Measurements from ENCODE around the gene TMEM158. TPM values are rescaled to one million over a fixed set of nuclear protein-coding genes. Genes with fewer than 3 reads are reported as not detected.

Gene TMEM158
- total and polyA plus RNA-seq, 2 donors = 1.7 to 11.2 TPM

- DNase-seq (ENCODE audit: extremely low spot score) = no peak
- Histone ChIP-seq H3K4me3 (ENCODE audit: low read depth, low read length) (no peak overlapping the region), H3K36me3 (ENCODE audit: insufficient read depth) (no peaks in the 10 kb centered on the region), H3K4me1 (ENCODE audit: insufficient read depth) (no peaks in the 10 kb centered on the region), H3K27ac (ENCODE audit: low read depth) (no peak overlapping the region)
- 56% methylated on average over 9 of the region's 9 CpGs for WGBS
Observed at GRCh38 chr3:45223889-45224727, 2.0 kb downstream of the TMEM158 start.

- no peak for DNase-seq (ENCODE audit: extremely low spot score)
- 98% methylated on average over 8 of the region's 8 CpGs for WGBS
- Histone ChIP-seq H3K36me3 (ENCODE audit: insufficient read depth) (no peaks in the 10 kb centered on the region), H3K27ac (ENCODE audit: low read depth) (no peak overlapping the region), H3K4me1 (ENCODE audit: insufficient read depth) (no peaks in the 10 kb centered on the region), H3K4me3 (ENCODE audit: low read depth, low read length) (no peak overlapping the region)
Observed at GRCh38 chr3:45219694-45220093, 6.4 kb downstream of the TMEM158 start.

GRCh38 chr3:45218578-45219390 is 7.3 kb downstream of the TMEM158 start:
- 57% methylated on average over 11 of the region's 11 CpGs for WGBS
- no peaks in the 10 kb centered on the region for H3K36me3 ChIP-seq (ENCODE audit: insufficient read depth)
- H3K4me1 ChIP-seq (ENCODE audit: insufficient read depth) = no peaks in the 10 kb centered on the region
- H3K27ac ChIP-seq (ENCODE audit: low read depth) = no peak overlapping the region
- no peak overlapping the region for H3K4me3 ChIP-seq (ENCODE audit: low read depth, low read length)
- DNase-seq (ENCODE audit: extremely low spot score) = no peak

GRCh38 chr3:45216021-45216609 is 10.0 kb downstream of the TMEM158 start:
- no peaks in the 10 kb centered on the region for H3K4me1 ChIP-seq (ENCODE audit: insufficient read depth)
- no peak overlapping the region for H3K27ac ChIP-seq (ENCODE audit: low read depth)
- no peak for DNase-seq (ENCODE audit: extremely low spot score)
- H3K36me3 ChIP-seq (ENCODE audit: insufficient read depth) = no peaks in the 10 kb centered on the region
- 62% methylated on average over 10 of the region's 10 CpGs for WGBS
- no peak overlapping the region for H3K4me3 ChIP-seq (ENCODE audit: low read depth, low read length)

- no peak for DNase-seq (ENCODE audit: extremely low spot score)
- WGBS = 73% methylated on average over 4 of the region's 4 CpGs
Observed at GRCh38 chr3:45215466-45215865, 10.6 kb downstream of the TMEM158 start.

GRCh38 chr3:45214061-45214680 is 11.9 kb downstream of the TMEM158 start:
- 84% methylated on average over 10 of the region's 10 CpGs for WGBS
- no peak overlapping the region for H3K4me3 ChIP-seq (ENCODE audit: low read depth, low read length)
- H3K36me3 ChIP-seq (ENCODE audit: insufficient read depth) = no peaks in the 10 kb centered on the region
- H3K27ac ChIP-seq (ENCODE audit: low read depth) = no peak overlapping the region
- H3K4me1 ChIP-seq (ENCODE audit: insufficient read depth) = no peaks in the 10 kb centered on the region
- DNase-seq (ENCODE audit: extremely low spot score) = no peak

More at GRCh38 chr3:45215466-45215865, 10.6 kb downstream of the TMEM158 start:
- Histone ChIP-seq H3K36me3 (ENCODE audit: insufficient read depth) (no peaks in the 10 kb centered on the region), H3K4me1 (ENCODE audit: insufficient read depth) (no peaks in the 10 kb centered on the region), H3K4me3 (ENCODE audit: low read depth, low read length) (no peak overlapping the region), H3K27ac (ENCODE audit: low read depth) (no peak overlapping the region)

GRCh38 chr3:45212095-45212468 is 14.0 kb downstream of the TMEM158 start:
- Histone ChIP-seq H3K27ac (ENCODE audit: low read depth) (peak overlapping the region; percentile 28), H3K4me1 (ENCODE audit: insufficient read depth) (no peaks in the 10 kb centered on the region), H3K36me3 (ENCODE audit: insufficient read depth) (no peaks in the 10 kb centered on the region), H3K4me3 (ENCODE audit: low read depth, low read length) (no peak overlapping the region)
- 72% methylated on average over 10 of the region's 10 CpGs for WGBS
- DNase-seq (ENCODE audit: extremely low spot score) = no peak

GRCh38 chr3:45211466-45212094 is 14.5 kb downstream of the TMEM158 start:
- DNase-seq (ENCODE audit: extremely low spot score) = no peak
- Histone ChIP-seq H3K36me3 (ENCODE audit: insufficient read depth) (no peaks in the 10 kb centered on the region), H3K27ac (ENCODE audit: low read depth) (no peak overlapping the region), H3K4me1 (ENCODE audit: insufficient read depth) (no peaks in the 10 kb centered on the region), H3K4me3 (ENCODE audit: low read depth, low read length) (no peak overlapping the region)
- 25% methylated on average over 11 of the region's 11 CpGs for whole genome bisulfite sequencing

GRCh38 chr3:45210308-45211041 is 15.6 kb downstream of the TMEM158 start:
- H3K36me3 ChIP-seq (ENCODE audit: insufficient read depth) = no peaks in the 10 kb centered on the region
- no peak overlapping the region for H3K27ac ChIP-seq (ENCODE audit: low read depth)
- no peak for DNase-seq (ENCODE audit: extremely low spot score)
- no peak overlapping the region for H3K4me3 ChIP-seq (ENCODE audit: low read depth, low read length)
- WGBS = 22% methylated on average over 14 of the region's 14 CpGs
- H3K4me1 ChIP-seq (ENCODE audit: insufficient read depth) = no peaks in the 10 kb centered on the region

- no peak overlapping the region for H3K4me3 ChIP-seq (ENCODE audit: low read depth, low read length)
- WGBS = 46% methylated on average over 3 of the region's 3 CpGs
- no peaks in the 10 kb centered on the region for H3K36me3 ChIP-seq (ENCODE audit: insufficient read depth)
- no peaks in the 10 kb centered on the region for H3K4me1 ChIP-seq (ENCODE audit: insufficient read depth)
- no peak for DNase-seq (ENCODE audit: extremely low spot score)
- no peak overlapping the region for H3K27ac ChIP-seq (ENCODE audit: low read depth)
Observed at GRCh38 chr3:45209526-45209925, 16.6 kb downstream of the TMEM158 start.

- no peaks in the 10 kb centered on the region for H3K4me1 ChIP-seq (ENCODE audit: insufficient read depth)
- H3K27ac ChIP-seq (ENCODE audit: low read depth) = no peak overlapping the region
- DNase-seq (ENCODE audit: extremely low spot score) = no peak
- H3K36me3 ChIP-seq (ENCODE audit: insufficient read depth) = no peaks in the 10 kb centered on the region
- 92% methylated on average over 2 of the region's 2 CpGs for WGBS
- H3K4me3 ChIP-seq (ENCODE audit: low read depth, low read length) = no peak overlapping the region
Observed at GRCh38 chr3:45208586-45208985, 17.5 kb downstream of the TMEM158 start.

GRCh38 chr3:45207446-45207845 is 18.6 kb downstream of the TMEM158 start:
- Histone ChIP-seq H3K27ac (ENCODE audit: low read depth) (no peak overlapping the region), H3K4me1 (ENCODE audit: insufficient read depth) (no peaks in the 10 kb centered on the region), H3K4me3 (ENCODE audit: low read depth, low read length) (no peak overlapping the region), H3K36me3 (ENCODE audit: insufficient read depth) (no peaks in the 10 kb centered on the region)
- 90% methylated on average over 4 of the region's 4 CpGs for WGBS
- no peak for DNase-seq (ENCODE audit: extremely low spot score)
